NCI-H2227 (cell line): ENCODE data around the gene SPOCK1.

Source experiments
- DNase-seq: peaks from one replicate; lab custom pipeline; 2025; ENCODE audit not compliant: unreplicated experiment; lab: John Stamatoyannopoulos, UW

The SPOCK1 gene

DNA sequence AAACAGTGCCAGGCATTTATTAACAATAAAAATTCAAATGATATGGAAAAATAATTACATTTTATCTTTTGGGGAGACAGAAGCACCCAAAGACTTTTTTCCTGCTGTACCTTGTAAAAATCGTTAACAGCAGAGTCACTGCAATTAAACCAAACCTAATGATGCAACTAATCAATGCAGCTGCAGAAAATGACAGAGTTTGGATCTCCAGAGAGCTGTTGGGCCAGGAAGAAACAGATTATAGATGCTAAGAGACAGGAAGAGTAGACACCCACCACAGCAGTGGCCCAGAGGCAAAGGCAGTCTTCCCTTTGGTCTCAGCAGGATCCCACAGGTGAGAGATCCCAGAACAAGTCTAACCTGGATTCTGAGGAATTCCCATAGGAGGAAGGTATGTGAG is 53.0 kb downstream of the SPOCK1 start:
- DNase-seq: no peak

- no peak for DNase-seq
These were observed 56.5 kb downstream of the SPOCK1 start for GRCh38 chr5:137442660-137443059.

DNA sequence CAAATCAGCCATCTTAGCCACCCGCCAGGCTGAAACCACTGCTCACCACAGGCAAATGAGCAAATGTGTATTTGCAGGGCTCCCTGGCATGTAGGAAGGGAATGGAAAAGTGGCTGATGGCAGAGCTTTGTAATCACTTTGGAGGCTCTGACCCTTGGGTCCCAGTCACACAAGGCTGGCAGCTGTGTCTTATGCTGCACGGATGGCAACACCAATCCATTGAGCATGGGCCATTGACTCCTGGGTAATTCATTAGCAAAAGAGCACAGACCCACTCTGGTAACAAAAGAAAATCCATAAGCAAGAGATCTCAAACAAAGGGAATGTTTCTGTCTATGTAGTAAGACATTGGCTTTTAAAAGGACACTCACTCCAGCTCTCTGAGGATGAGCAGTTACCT is 57.6 kb downstream of the SPOCK1 start:
- no peak for DNase-seq

- peak; percentile 25 for DNase-seq
These were observed 58.3 kb downstream of the SPOCK1 start for GRCh38 chr5:137440795-137441194.

DNA sequence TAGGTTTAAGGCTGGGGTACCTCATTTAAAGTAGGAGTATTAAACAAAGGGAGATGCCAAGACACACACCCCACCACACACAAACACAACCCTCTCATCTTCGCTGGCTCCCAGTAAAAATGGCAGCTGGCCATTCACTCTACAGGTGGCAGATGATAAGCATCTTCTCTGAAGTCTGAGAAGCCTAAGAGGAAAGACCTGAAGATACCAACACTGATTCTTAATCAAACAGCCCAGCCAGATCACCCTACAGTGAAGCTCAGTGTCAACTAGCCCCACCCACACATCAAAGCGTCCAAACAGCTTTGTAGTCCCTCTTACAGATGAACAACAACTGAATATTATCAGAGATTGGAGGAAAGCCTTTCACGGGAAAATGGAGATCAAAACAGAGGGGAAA is 59.5 kb downstream of the SPOCK1 start:
- no peak for DNase-seq

GRCh38 chr5:137438932-137439331 is 60.2 kb downstream of the SPOCK1 start:
- DNase-seq: no peak

DNA sequence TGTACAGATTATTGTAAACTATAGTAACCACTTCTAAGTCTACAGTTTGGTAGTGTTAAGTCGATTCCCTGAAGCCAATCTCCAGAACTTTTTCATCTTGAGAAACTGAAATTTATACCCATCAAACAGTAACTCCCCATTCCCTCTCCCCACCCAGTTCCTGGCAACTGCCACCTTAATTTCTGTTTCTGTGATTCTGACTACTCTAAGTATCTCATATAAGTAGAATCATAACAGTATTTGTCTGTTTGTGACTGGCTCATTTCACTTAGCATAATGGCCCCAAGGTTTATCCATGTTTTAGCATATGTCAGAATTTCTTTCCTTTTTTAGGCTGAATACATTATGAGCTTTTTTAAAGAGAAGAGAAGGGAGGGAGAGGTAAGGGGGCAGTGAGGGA is 61.4 kb downstream of the SPOCK1 start:
- no peak for DNase-seq

DNA sequence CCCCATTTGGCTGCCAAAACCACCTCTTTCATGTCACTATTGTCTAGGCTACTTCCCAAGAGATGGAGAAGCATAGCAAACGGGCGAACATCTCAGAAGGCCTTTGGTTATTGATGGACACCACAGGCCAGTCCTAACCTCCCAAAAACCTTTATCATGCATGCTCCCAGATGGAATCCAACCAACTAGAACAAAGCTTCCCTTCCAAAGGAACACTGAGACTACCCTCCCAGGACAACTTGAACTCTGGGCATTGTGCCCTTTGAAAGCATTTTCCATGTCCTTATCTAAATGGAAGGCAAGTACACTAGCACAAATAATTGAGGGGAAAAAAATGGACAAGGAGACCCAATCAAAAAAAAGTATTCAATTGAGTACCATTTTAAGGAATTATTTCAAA is 65.6 kb downstream of the SPOCK1 start:
- no peak for DNase-seq

DNA sequence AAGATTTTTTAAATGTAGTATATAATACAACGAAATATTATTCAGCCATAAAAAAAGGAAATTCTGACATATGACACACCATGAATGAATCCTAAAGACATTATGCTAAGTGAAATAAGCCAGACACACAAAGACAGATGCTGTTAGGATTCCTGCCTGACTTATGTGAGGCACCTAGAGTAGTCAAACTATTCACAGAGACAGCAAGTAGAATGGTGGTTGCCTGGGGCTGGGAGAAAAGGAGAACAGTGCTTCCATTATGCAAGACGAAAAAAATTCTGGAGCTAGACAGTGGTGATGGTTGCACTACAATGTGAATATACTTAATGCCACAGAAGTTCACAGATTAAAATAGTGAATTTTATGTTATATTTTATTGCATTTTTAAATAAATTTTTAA is 66.8 kb downstream of the SPOCK1 start:
- no peak for DNase-seq

DNA sequence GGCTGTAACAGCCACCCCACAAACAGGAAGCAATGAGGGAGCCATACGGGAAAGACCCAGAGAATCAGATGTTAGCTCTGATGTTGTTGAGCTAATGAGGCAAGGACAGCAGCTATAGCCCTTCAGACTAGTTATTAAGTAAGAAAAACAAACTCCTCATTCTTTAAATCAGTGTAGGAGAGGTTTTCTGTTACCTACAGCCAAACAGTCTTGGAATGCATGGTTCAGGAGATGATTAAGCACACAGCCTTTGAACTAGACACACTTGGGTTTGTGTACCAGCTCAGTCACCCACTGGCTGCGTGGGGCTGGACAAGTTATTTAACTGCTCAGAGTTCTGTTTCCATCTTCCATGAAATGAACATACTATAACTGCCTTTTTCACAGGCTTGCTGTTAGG is 68.1 kb downstream of the SPOCK1 start:
- DNase-seq: no peak

DNA sequence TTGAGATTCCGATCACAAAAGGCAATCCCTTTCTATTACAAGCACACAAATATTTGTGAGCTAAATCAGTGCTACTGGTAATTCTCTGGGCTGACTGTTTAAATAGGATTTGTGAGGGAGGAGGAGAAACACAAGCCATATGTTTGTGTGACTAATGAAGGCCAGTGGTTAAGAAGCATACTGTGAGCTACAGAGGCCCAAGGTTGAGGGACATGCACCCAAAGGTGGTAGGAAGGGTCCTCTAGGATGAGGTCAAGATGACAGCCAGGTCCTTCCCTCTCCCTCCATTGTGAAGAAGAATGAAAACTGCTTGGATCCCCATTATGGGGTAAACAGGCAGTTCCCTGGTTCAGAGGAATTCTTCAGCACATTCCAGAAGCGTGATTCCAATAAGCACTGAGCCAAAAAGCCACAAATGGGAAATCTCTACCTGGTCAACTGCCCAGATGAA is 83.9 kb downstream of the SPOCK1 start:
- no peak for DNase-seq

DNA sequence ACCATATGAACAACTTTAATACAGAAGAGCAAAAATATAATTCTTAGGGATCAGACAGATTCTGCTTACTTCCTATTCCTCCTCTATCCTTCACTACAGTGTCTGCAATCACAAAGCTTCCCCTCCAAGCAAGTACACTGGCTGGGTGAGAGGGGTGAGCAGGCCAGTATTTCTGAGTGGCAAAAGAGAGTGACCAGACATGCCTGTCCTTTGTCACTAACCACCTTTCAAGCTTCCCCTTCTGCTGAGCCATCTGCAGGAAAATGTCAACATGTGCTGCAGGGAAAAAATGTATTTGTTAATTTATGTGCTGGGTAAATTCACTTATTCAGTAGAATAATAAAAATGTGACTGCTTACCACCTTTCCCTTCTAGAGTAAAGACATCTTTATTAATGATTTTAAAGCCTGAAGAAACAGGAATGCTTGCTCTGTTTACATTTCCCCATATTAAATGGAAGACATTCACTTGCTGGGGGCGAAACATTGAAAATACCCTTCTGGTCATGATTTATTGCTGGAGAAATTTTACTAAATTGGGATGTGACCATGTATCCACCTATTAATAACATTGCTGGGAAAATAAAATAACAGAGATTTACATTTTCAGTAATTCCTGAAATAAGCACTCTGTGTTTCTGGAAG is 84.9 kb downstream of the SPOCK1 start:
- no peak for DNase-seq

DNA sequence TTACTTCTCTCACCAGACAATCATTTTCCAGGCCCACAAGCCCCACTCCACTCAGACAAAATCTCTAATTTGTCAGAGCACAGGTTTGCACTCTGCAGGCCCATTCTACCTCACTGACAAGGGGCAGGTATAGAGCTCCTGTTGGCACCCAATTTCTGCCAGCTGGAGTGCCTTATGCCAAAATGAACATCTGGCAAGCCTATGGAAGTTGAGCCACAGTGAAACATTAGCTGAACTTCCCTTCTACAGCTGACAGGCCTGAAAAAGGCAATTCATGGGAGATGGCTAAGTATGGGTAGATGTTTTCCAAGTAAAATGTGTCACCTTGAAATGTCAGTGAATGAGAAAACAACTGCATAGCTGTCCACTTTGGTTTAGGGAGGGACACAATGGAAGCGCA is 87.0 kb downstream of the SPOCK1 start:
- no peak for DNase-seq

DNA sequence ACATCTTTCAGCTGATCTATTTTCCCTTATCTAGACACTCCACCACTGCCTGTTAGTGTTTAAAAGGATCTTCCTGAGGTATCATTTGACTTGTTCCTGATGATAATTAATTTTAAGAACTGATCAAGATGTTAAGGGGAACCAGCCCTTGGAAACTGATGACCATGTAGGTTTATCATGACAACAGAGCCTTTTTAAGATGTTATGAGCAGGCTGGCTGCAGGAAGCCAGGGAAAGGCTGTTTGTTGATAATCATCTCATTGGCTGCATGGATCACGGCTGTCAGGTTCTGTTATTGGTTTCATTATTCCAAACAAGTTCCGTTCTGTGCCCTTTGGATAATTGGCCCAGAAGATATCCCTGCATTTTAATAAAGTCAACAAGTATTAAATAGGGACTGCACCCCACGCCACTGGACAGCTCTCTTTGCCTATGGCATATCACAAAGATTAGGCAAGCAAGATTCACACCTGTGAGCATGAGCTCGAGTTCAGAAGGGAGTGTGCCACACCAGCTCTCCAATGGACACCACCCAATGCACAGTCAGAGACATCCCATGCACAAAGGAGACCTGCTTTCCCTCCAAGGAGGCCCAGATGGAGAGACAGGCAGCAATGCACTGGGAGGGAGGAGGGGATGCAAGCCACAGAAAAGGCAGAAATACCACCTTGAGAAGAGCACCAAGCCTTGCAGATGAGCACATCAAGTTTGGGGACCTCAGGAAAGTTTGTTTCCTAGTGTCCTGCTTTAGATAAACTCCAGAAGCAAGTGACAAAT is 88.7 kb downstream of the SPOCK1 start:
- DNase-seq: no peak

GRCh38 chr5:137409736-137410135 is 89.4 kb downstream of the SPOCK1 start:
- DNase-seq: no peak

GRCh38 chr5:137407090-137407489 is 92.0 kb downstream of the SPOCK1 start:
- DNase-seq: peak; percentile 6

DNA sequence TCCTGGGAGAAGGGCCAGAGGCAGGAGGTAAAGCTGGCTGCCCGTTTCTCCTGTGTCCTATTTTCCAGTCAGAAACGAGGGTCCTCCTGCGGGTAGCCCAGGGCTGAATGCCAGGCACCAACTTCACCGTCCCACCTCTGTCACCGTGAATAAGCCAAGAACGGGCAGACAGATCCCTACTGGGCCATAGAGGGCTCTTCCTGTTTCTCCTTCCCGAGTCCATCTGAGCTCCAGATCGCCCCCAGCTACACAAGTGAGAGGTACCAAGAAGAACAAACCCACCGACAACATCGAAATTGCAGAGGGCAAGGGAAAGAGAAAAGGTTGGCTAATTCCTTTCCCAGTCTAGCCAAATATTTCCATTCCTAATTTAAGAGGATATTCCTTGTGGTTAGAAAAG is 93.7 kb downstream of the SPOCK1 start:
- DNase-seq: no peak

DNA sequence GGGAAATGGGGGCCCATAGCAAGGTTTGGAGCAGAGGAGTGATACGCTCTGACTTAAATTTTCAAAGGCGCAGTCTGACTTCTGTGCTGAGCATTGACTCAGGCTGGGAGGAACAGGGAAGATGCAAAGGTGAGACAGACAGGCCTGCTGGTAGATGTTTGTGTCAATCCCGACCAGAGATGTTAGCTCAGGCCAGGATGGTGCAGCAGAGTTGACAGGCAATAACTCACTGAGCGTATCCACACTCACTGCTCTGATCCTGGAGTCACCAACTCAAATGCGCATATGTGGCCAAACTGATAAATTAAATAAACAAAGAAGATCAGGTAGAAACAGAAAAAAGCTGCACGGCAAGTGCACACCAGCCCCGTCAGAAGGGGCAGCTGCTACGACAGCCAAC is 95.3 kb downstream of the SPOCK1 start:
- no peak for DNase-seq

DNA sequence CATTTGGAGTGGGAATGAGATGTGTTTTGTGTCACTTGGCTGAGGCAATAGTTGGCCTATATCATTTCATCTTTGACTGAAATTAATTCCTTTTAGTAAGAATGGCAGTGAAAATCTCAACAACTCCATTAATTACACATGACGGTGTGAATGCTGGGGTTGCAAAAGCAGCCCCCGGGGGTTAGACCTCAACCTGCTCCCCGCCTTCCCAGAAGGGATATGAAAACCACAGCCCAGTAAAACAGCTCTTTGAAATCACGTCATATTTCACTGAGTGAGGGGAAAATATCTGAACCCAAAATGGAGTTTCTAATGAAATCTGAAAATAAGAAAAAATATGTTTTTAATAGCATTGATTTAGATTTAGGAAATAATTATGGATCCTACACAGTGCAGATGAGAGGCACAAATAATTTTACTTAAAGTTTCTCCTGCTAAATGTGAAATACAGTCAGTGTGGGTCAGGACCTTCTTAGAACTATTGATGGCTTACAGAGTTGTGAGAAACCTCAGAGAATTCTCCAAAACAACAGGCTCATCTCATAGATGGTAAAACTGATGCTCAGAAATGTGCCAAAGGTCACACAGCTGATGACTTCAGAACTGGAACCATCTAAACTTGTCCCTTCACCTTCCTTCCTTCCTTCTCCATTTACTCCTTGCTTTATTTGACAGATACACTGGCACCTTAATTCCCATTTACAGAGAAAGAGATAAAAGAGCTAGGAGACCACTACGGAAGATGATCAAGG is 96.5 kb downstream of the SPOCK1 start:
- DNase-seq: no peak

DNA sequence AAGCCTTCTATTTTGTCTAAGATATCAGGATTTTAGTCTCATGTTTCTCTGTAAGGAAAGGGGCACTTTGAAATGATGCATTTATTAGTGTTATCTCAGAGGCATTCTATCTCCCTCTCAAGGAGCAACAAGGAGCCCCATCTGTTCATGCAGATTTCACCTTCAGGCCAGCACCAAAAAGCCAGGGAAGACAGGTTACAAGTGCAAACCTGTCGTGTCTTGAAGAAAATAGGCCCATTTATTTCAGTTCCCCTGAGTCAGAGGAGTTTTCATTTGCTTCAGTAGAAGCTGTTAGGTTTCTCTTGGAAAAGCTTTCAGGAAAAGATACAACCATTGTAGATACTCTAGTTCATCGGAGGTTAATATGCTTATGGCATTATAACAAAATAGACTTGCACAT is 97.2 kb downstream of the SPOCK1 start:
- DNase-seq: no peak

DNA sequence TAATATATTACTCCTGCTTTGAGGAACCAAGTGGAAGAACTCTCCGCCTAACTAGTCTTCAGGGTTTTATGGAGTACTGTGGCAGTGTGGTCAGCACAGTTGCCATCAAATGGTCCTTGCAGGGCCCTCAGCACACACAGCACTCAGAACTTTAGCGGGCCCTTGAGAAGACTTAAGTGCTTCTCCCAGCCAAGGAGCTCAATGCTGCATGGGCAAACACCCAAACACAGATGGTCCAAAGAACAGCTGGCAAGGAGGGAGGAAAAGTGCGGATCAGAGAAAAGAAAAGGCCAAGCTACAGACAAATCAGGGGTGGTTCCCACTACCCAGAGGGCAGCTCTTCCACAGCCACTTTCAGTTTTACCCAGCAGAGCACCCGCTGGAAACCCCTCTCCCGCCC is 98.6 kb downstream of the SPOCK1 start:
- no peak for DNase-seq

GRCh38 chr5:137399911-137400310 is 99.2 kb downstream of the SPOCK1 start:
- no peak for DNase-seq
